HCT116 (cell line): ENCODE results near the gene KMT2E. TPM values are rescaled to one million over a fixed set of nuclear protein-coding genes. Genes with fewer than 3 reads are reported as not detected.

Source experiments
- ATAC-seq: fragments of 200-7000 bp; cut with Tn5 transposase; 2 replicates; pipeline ENCODE4 v1.9.1; 2020; ENCODE audit warnings: mild to moderate bottlenecking, moderate library complexity
- BruUV-seq: library from RNA; stranded (reverse); fragments of 400-500 nt; replicated peaks from 2 replicates; lab custom pipeline; 2021; lab: Mats Ljungman, UMichigan
- CTCF ChIA-PET: fragments of 300-600 bp; sonication (Branson Sonifier 250); formaldehyde crosslinking; loops from one replicate; lab custom pipeline; 2021; ENCODE audit warnings: antibody characterized with exemption; lab: Charles Lee
- POLR2A ChIA-PET: fragments of 300-600, 350-600 bp; sonication (Branson Sonifier 250); formaldehyde crosslinking; loops from one replicate; lab custom pipeline; 2021; ENCODE audit warnings: antibody characterized with exemption; lab: Charles Lee
- RAD21 ChIA-PET, 2 experiments: fragments of 300-600 bp; sonication (Branson Sonifier 250); formaldehyde crosslinking; loops; one replicate each; lab custom pipeline; 2023; ENCODE audit warnings: low total read pairs in 2 of 2; ENCODE audit not compliant: uncharacterized antibody in 2 of 2, unreplicated experiment in 2 of 2, low non-redundant PET in 1 of 2; lab: Charles Lee
- DNase-seq: peaks from one replicate; pipeline ENCODE4 v3.0.0-alpha.2; 2010; ENCODE audit warnings: low read depth, low spot score
- H2AFZ ChIP-seq: fragments of 200-600 bp; shearing (Covaris generic), sonication (generic); 2 replicates; pipeline ENCODE4 v1.6.1; 2017; ENCODE audit warnings: low read depth, mixed run types, mixed read lengths, antibody characterized with exemption, low read length; ENCODE audit not compliant: poor library complexity, severe bottlenecking
- H3K27ac ChIP-seq: 2 replicates; pipeline ENCODE4 v1.5.1; 2012; ENCODE audit warnings: low read depth, low read length
- H3K27me3 ChIP-seq: fragments of 200-600 bp; sonication (generic); 2 replicates; pipeline ENCODE4 v1.6.1; 2016; ENCODE audit warnings: mixed run types, low read length, mixed read lengths; ENCODE audit not compliant: insufficient read depth
- H3K36me3 ChIP-seq, 2 experiments: fragments of 200-500 bp in 1 of 2; fragments of 200-600 bp in 1 of 2; sonication (Bioruptor generic) in 1 of 2; sonication (generic) in 1 of 2; 2 replicates each; pipeline versions ENCODE4 v1.5.1 to v1.6.1; 2014 to 2016; ENCODE audit warnings: low read length in 2 of 2, inconsistent platforms in 1 of 2, mixed read lengths in 1 of 2, mixed run types in 1 of 2; ENCODE audit not compliant: insufficient read depth in 2 of 2, control insufficient read depth in 1 of 2
- H3K4me1 ChIP-seq, 2 experiments: fragments of 200-600 bp in 1 of 2; sonication (generic) in 1 of 2; 2 replicates each; pipeline versions ENCODE4 v1.5.1 to v1.6.1; 2012 to 2017; ENCODE audit warnings: low read length in 2 of 2, inconsistent platforms in 1 of 2, mild to moderate bottlenecking in 1 of 2, mixed read lengths in 1 of 2, mixed run types in 1 of 2, moderate library complexity in 1 of 2; ENCODE audit not compliant: insufficient read depth in 2 of 2, control insufficient read depth in 1 of 2
- H3K4me2 ChIP-seq: fragments of 200-600 bp; sonication (generic); 2 replicates; pipeline ENCODE4 v1.6.1; 2017; ENCODE audit warnings: mixed run types, low read length, mixed read lengths
- H3K4me3 ChIP-seq, 2 experiments: fragments of 200-600 bp in 1 of 2; sonication (generic) in 1 of 2; replicated peaks in 1 of 2; 2 replicates each; pipeline ENCODE4 v1.5.1; 2011 to 2016; ENCODE audit warnings: low read length in 2 of 2, control low read depth in 1 of 2, low read depth in 1 of 2, mild to moderate bottlenecking in 1 of 2, mixed read lengths in 1 of 2, mixed run types in 1 of 2
- H3K79me2 ChIP-seq: fragments of 200-600 bp; sonication (generic); 2 replicates; pipeline ENCODE4 v1.6.1; 2017; ENCODE audit warnings: mild to moderate bottlenecking, mixed run types, low read length, moderate library complexity, mixed read lengths; ENCODE audit not compliant: insufficient read depth
- H3K9ac ChIP-seq: fragments of 200-600 bp; sonication (generic); 2 replicates; pipeline ENCODE4 v1.6.1; 2016; ENCODE audit warnings: low read length, mixed read lengths
- H3K9me2 ChIP-seq: fragments of 200-600 bp; sonication (generic), shearing (Covaris generic); 2 replicates; pipeline ENCODE4 v1.6.1; 2017; ENCODE audit warnings: mixed run types, mild to moderate bottlenecking, moderate library complexity; ENCODE audit not compliant: insufficient read depth
- H3K9me3 ChIP-seq, 2 experiments: fragments of 200-500 bp in 1 of 2; fragments of 200-600 bp in 1 of 2; sonication (Bioruptor generic) in 1 of 2; sonication (generic) in 1 of 2; 2 replicates each; pipeline ENCODE4 v1.6.1; 2014 to 2017; ENCODE audit warnings: low read length in 2 of 2, mixed read lengths in 2 of 2, inconsistent platforms in 1 of 2, low read depth in 1 of 2, mild to moderate bottlenecking in 1 of 2, mixed run types in 1 of 2, moderate library complexity in 1 of 2; ENCODE audit not compliant: control insufficient read depth in 1 of 2, insufficient read depth in 1 of 2
- H4K20me1 ChIP-seq: fragments of 200-600 bp; sonication (generic), shearing (Covaris generic); 2 replicates; pipeline ENCODE4 v1.6.1; 2017; ENCODE audit warnings: mixed run types, mild to moderate bottlenecking, moderate library complexity; ENCODE audit not compliant: insufficient read depth
- CBX3 ChIP-seq: IDR thresholded peaks from 2 replicates; pipeline ENCODE4 v1.6.1; 2012; ENCODE audit warnings: low read depth
- CEBPB ChIP-seq: IDR thresholded peaks from 2 replicates; pipeline ENCODE4 v1.6.1; 2012; ENCODE audit warnings: low read depth
- EGR1 ChIP-seq: IDR thresholded peaks from 2 replicates; pipeline ENCODE4 v1.6.1; 2012; ENCODE audit warnings: low read depth
- FOSL1 ChIP-seq: IDR thresholded peaks from 2 replicates; pipeline ENCODE4 v1.6.1; 2012; ENCODE audit warnings: low read depth
- POLR2A ChIP-seq: IDR thresholded peaks from 2 replicates; pipeline ENCODE4 v1.7.0; 2011; ENCODE audit warnings: borderline replicate concordance; ENCODE audit not compliant: insufficient read depth, insufficient read length; ENCODE audit errors: extremely low read depth
- RAD21 ChIP-seq: IDR thresholded peaks from 2 replicates; pipeline ENCODE4 v1.6.1; 2012; ENCODE audit warnings: low read depth, mild to moderate bottlenecking
- intact Hi-C: fragments of 100-400 bp; cut with micrococcal nuclease; formaldehyde crosslinking; loops from 2 replicates; pipeline ENCODE4 v1.10.0; 2022
- total RNA-seq: library from RNA; stranded (reverse); gene quantifications from one replicate; pipeline ENCODE4 v1.2.1, GENCODE V29; 2021; ENCODE audit not compliant: unreplicated experiment
- TF ChIP-seq, protein P1 (sequence below), 3 experiments: fragments of 200-600 bp in 1 of 3; sonication (generic) in 1 of 3; IDR thresholded peaks in 2 of 3; conservative IDR thresholded peaks in 1 of 3; 2 replicates each; pipeline ENCODE4 v1.5.1; 2012 to 2017; ENCODE audit warnings: low read depth in 2 of 3, low read length in 2 of 3, antibody characterized with exemption in 1 of 3, borderline replicate concordance in 1 of 3, control low read depth in 1 of 3, mild to moderate bottlenecking in 1 of 3, mixed read lengths in 1 of 3, mixed run types in 1 of 3, moderate library complexity in 1 of 3; ENCODE audit not compliant: insufficient read depth in 1 of 3
- TF ChIP-seq, protein P2 (sequence below): IDR thresholded peaks from 2 replicates; pipeline ENCODE4 v1.6.1; 2012
- TF ChIP-seq, protein P3 (sequence below): IDR thresholded peaks from 2 replicates; pipeline ENCODE4 v1.6.1; 2011; ENCODE audit warnings: mild to moderate bottlenecking, low read length, moderate library complexity; ENCODE audit not compliant: insufficient replicate concordance; ENCODE audit errors: extremely low read depth

Gene KMT2E
- total RNA-seq, 1 experiment from 2014 or later, result 39.8 TPM

DNA sequence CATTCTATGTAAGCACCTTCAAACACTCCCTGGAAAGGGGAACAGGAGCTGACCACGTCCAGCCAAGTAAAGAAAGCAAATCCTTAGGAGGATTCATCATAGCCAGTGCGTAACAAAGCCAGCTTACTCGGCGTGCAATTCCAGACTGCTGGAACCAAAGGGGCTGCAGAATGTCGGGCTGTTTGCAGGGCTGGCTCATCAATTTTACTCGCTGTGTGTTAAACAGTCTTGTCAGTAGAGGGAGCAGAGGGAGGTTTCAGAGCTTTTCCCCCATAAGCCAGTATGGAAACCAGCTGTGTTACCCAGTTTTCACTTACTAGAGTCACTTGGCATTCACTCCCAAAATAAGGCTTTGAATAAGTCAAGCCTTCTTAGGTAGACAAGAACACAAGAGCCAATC, 127.1 kb downstream of the KMT2E start:
- Histone ChIP-seq H3K79me2 (no peaks in the 10 kb centered on the region; the same call in 1 of the 2 replicates), H3K36me3 (0 out of 4 replicates have a peak, but pooled peaks cover 0 to 5% of the 10 kb centered on the region in 2 experiments), H3K27me3 (no peaks in the 10 kb centered on the region), H2AFZ (no peak overlapping the region), H3K9me2 (no peaks in the 10 kb centered on the region)
- CTCF ChIA-PET, result interaction anchor here (1.0 kb wide), 1 partner anchor 298 kb away, joined by 3 read pairs; no protein-coding TSS in a partner anchor
- intact Hi-C loops, result loop anchor here (2.0 kb wide), 1 partner anchor 196 kb away; no protein-coding TSS in a partner anchor
- RAD21 ChIA-PET, result no interaction called here
- DNase-seq, result peak; percentile 8
- TF ChIP-seq RAD21 (peak; percentile 53), CEBPB (no peak), FOSL1 (no peak), EGR1 (no peak), CBX3 (no peak), POLR2A (no peak)
- TF ChIP-seq, protein P1, sequence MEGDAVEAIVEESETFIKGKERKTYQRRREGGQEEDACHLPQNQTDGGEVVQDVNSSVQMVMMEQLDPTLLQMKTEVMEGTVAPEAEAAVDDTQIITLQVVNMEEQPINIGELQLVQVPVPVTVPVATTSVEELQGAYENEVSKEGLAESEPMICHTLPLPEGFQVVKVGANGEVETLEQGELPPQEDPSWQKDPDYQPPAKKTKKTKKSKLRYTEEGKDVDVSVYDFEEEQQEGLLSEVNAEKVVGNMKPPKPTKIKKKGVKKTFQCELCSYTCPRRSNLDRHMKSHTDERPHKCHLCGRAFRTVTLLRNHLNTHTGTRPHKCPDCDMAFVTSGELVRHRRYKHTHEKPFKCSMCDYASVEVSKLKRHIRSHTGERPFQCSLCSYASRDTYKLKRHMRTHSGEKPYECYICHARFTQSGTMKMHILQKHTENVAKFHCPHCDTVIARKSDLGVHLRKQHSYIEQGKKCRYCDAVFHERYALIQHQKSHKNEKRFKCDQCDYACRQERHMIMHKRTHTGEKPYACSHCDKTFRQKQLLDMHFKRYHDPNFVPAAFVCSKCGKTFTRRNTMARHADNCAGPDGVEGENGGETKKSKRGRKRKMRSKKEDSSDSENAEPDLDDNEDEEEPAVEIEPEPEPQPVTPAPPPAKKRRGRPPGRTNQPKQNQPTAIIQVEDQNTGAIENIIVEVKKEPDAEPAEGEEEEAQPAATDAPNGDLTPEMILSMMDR (IDR thresholded peaks at IDR 0.05 in 2 of 3, conservative IDR thresholded peaks at IDR 0.05 in 1 of 3; ENCODE audit: borderline replicate concordance in 1 of 3, insufficient read depth in 1 of 3, low read depth in 2 of 3, low read length in 2 of 3), result peak; percentile 27 to 45 (median 40); a peak in 3 of 6 replicates
- TF ChIP-seq, protein P2, sequence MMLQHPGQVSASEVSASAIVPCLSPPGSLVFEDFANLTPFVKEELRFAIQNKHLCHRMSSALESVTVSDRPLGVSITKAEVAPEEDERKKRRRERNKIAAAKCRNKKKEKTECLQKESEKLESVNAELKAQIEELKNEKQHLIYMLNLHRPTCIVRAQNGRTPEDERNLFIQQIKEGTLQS, result no peak
- TF ChIP-seq, protein P3, sequence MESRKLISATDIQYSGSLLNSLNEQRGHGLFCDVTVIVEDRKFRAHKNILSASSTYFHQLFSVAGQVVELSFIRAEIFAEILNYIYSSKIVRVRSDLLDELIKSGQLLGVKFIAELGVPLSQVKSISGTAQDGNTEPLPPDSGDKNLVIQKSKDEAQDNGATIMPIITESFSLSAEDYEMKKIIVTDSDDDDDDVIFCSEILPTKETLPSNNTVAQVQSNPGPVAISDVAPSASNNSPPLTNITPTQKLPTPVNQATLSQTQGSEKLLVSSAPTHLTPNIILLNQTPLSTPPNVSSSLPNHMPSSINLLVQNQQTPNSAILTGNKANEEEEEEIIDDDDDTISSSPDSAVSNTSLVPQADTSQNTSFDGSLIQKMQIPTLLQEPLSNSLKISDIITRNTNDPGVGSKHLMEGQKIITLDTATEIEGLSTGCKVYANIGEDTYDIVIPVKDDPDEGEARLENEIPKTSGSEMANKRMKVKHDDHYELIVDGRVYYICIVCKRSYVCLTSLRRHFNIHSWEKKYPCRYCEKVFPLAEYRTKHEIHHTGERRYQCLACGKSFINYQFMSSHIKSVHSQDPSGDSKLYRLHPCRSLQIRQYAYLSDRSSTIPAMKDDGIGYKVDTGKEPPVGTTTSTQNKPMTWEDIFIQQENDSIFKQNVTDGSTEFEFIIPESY, result no peak
- TF ChIP-seq, all 23 proteins: peak for 2
- Histone ChIP-seq H3K4me1 (peaks cover 0 to 9% of the 10 kb centered on the region in 2 experiments; a peak in 1 of 4 replicates), H3K27ac (no peak overlapping the region), H4K20me1 (no peaks in the 10 kb centered on the region), H3K9me3 (no peaks in the 10 kb centered on the region), H3K4me3 (no peak overlapping the region), H3K4me2 (no peak overlapping the region), H3K9ac (no peak overlapping the region)
- POLR2A ChIA-PET, result no interaction called here
- BruUV-seq, result no TSS peak
- ATAC-seq, result peak; percentile 79
